ENCODE measurements around the gene TTC34.

DNA sequence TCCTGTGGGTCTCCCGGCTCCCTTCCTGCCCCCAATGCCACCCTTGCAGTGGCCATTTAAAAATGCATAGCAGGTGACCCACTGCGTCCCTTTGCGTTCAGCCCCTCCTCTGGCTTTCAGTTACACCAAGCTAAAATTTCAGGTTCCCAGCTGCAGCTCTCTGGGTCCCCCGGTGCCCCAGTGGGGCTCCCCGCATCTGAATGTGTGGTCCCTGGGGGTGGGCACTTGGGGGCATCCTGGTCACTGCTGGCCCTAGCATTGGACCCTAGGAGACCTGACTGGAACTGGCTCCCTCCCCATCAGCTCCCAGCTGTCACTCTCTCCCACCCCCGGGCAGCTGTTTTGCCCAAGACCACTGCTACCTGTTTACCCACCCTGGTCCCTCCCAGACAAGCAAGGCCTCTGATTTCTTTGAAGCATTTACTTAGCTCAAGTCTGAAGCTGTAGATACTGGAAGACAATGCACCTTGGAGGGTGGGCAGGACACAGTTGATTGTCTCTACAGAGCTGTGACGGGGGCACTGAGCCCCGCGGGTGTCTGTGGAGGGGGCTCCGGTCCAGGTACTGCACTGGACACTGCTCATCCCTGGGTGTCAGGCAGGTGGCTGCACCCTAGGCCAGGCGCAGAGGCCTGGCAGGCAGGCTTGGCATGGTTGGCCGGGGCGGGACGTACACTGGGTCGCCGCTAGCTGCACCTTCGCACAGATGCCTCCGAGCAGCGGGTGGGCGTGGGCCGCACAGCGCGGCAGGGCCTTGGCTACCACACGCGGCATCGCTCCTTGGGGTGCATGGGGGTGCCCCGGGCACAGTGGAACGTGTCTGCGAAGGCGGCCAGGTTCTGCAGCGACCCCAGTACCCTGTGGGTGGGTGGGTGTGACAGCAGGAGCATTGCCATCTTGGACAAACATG lies 211.0 kb downstream of the TTC34 start:
- TF ChIP-seq POLR2A (IDR thresholded peaks at IDR 0.05), result no peak
- TF ChIP-seq CTCF (IDR thresholded peaks at IDR 0.05), result no peak
- no peak for TF ChIP-seq EP300 (IDR thresholded peaks at IDR 0.05)

Measured in gastroesophageal sphincter (tissue), 3 donors.